PC-3 (cell line): ENCODE results near the gene TESMIN. TPM values are rescaled to one million over a fixed set of nuclear protein-coding genes. Genes with fewer than 3 reads are reported as not detected.

Experiments used
- ATAC-seq: fragments of 200-7000 bp; cut with Tn5 transposase; 2 replicates; pipeline ENCODE4 v1.9.1; 2020; ENCODE audit warnings: mild to moderate bottlenecking, moderate library complexity
- BruUV-seq: library from RNA; stranded (reverse); fragments of 400-500 nt; replicated peaks from 2 replicates; lab custom pipeline; 2021; lab: Mats Ljungman, UMichigan
- CTCF ChIA-PET: fragments of 300-600 bp; sonication (Branson Sonifier 250); formaldehyde crosslinking; loops from one replicate; lab custom pipeline; 2022; ENCODE audit warnings: antibody characterized with exemption; lab: Charles Lee
- POLR2A ChIA-PET: fragments of 300-600 bp; sonication (Branson Sonifier 250); formaldehyde crosslinking; loops from one replicate; lab custom pipeline; 2022; ENCODE audit warnings: antibody characterized with exemption; ENCODE audit not compliant: unreplicated experiment; lab: Charles Lee
- DNase-seq: peaks from one replicate; pipeline ENCODE4 v3.0.0-alpha.2; 2015
- H2AFZ ChIP-seq: fragments of 300-600 bp; sonication (generic); 2 replicates; pipeline ENCODE4 v1.6.0; 2016; ENCODE audit warnings: antibody characterized with exemption, low read length
- H3F3A ChIP-seq: fragments of 300-600 bp; sonication (generic); one replicate; pipeline ENCODE4 v1.6.0; 2017; ENCODE audit warnings: antibody characterized with exemption, low read length, control low read depth, mild to moderate bottlenecking; ENCODE audit not compliant: unreplicated experiment
- H3K27ac ChIP-seq: fragments of 300-600 bp; sonication (generic); 2 replicates; pipeline ENCODE4 v1.5.1; 2016; ENCODE audit warnings: mild to moderate bottlenecking, low read length
- H3K27me3 ChIP-seq: fragments of 300-600 bp; sonication (generic); 2 replicates; pipeline ENCODE4 v1.6.1; 2016; ENCODE audit warnings: low read length, mixed read lengths
- H3K36me3 ChIP-seq: fragments of 300-600 bp; sonication (generic); 2 replicates; pipeline ENCODE4 v1.6.1; 2016; ENCODE audit warnings: low read depth, mixed run types, low read length, mixed read lengths
- H3K4me1 ChIP-seq: fragments of 300-600 bp; sonication (generic); 2 replicates; pipeline ENCODE4 v1.5.1; 2016; ENCODE audit warnings: low read length; ENCODE audit not compliant: insufficient read depth
- H3K4me2 ChIP-seq: fragments of 300-600 bp; sonication (generic); 2 replicates; pipeline ENCODE4 v1.6.0; 2016; ENCODE audit warnings: low read length
- H3K4me3 ChIP-seq: fragments of 300-600 bp; sonication (generic); 2 replicates; pipeline ENCODE4 v1.5.1; 2016; ENCODE audit warnings: mild to moderate bottlenecking, low read length, mixed read lengths
- H3K79me2 ChIP-seq: fragments of 300-600 bp; sonication (generic); 2 replicates; pipeline ENCODE4 v1.6.1; 2017; ENCODE audit warnings: low read length, mixed read lengths
- H3K9ac ChIP-seq: fragments of 300-600 bp; sonication (generic); 2 replicates; pipeline ENCODE4 v1.6.0; 2016; ENCODE audit warnings: mild to moderate bottlenecking, low read length
- H3K9me2 ChIP-seq: fragments of 300-600 bp; sonication (generic); replicated peaks from 2 replicates; pipeline ENCODE4 v1.6.1; 2016; ENCODE audit warnings: mixed run types, low read length, mixed read lengths
- H3K9me3 ChIP-seq: fragments of 300-600 bp; sonication (generic); 2 replicates; pipeline ENCODE4 v1.6.1; 2016; ENCODE audit warnings: low read length, mixed read lengths
- H4K20me1 ChIP-seq: fragments of 300-600 bp; sonication (generic); 2 replicates; pipeline ENCODE4 v1.6.1; 2016; ENCODE audit warnings: low read length, mixed read lengths
- CTCF ChIP-seq: fragments of 300-600 bp; sonication (generic); conservative IDR thresholded peaks from 2 replicates; pipeline ENCODE4 v1.5.1; 2017; ENCODE audit warnings: antibody characterized with exemption, low read depth, mild to moderate bottlenecking, low read length
- EZH2 ChIP-seq: fragments of 300-600 bp; sonication (generic); IDR thresholded peaks from one replicate; pipeline ENCODE4 v1.6.1; 2017; ENCODE audit warnings: antibody characterized with exemption, mild to moderate bottlenecking, low read length; ENCODE audit not compliant: unreplicated experiment
- EZH2phosphoT487 ChIP-seq: fragments of 300-600 bp; sonication (generic); IDR thresholded peaks from 2 replicates; pipeline ENCODE4 v1.6.1; 2018; ENCODE audit warnings: mild to moderate bottlenecking, antibody characterized with exemption, low read length, borderline replicate concordance
- intact Hi-C: fragments of 100-400 bp; cut with micrococcal nuclease; formaldehyde crosslinking; loops from 2 replicates; pipeline ENCODE4 v1.9.0; 2023
- total RNA-seq: library from RNA; depleted of rRNA; stranded (reverse); fragments of >200 nt; gene quantifications from 2 replicates; pipeline ENCODE4 v1.2.3, GENCODE V29; 2014

Gene TESMIN
- total RNA-seq, 1 experiment from 2014 or later = 25.8 TPM

GRCh38 chr11:68774194-68774585 is 22.9 kb upstream of the TESMIN start:
- ATAC-seq = no peak
- no peaks in the 10 kb centered on the region for H3K4me1 ChIP-seq

GRCh38 chr11:68773521-68774193 is 22.3 kb upstream of the TESMIN start:
- Histone ChIP-seq H3K27me3 (no peaks in the 10 kb centered on the region), H3K36me3 (peaks cover 48% of the 10 kb centered on the region), H3K27ac (no peak overlapping the region), H3K9me3 (no peaks in the 10 kb centered on the region), H3F3A (no peaks in the 10 kb centered on the region), H3K4me2 (no peak overlapping the region), H2AFZ (no peak overlapping the region), H3K4me1 (no peaks in the 10 kb centered on the region), H3K9me2 (no peaks in the 10 kb centered on the region), H3K4me3 (no peak overlapping the region), H3K9ac (no peak overlapping the region), H3K79me2 (no peaks in the 10 kb centered on the region), H4K20me1 (no peaks in the 10 kb centered on the region)
- ATAC-seq = no peak
- intact Hi-C loops = no loop called here
- ChIA-PET CTCF (no interaction called here), POLR2A (no interaction called here)
- BruUV-seq = no TSS peak
- no peak for TF ChIP-seq CTCF
- TF ChIP-seq EZH2 = no peak
- no peak for TF ChIP-seq EZH2phosphoT487
- DNase-seq = no peak

More at GRCh38 chr11:68774194-68774585, 22.9 kb upstream of the TESMIN start:
- intact Hi-C loops = no loop called here
- Histone ChIP-seq H4K20me1 (no peaks in the 10 kb centered on the region), H3K9me2 (no peaks in the 10 kb centered on the region), H3K36me3 (peaks cover 48% of the 10 kb centered on the region), H3K27me3 (no peaks in the 10 kb centered on the region), H3K9me3 (no peaks in the 10 kb centered on the region), H3F3A (no peaks in the 10 kb centered on the region), H3K4me3 (no peak overlapping the region), H3K9ac (no peak overlapping the region), H2AFZ (no peak overlapping the region), H3K79me2 (no peaks in the 10 kb centered on the region), H3K27ac (no peak overlapping the region), H3K4me2 (no peak overlapping the region)
- DNase-seq = no peak
- ChIA-PET POLR2A (no interaction called here), CTCF (no interaction called here)
- TF ChIP-seq EZH2phosphoT487 (no peak), CTCF (no peak), EZH2 (no peak)
- BruUV-seq = no TSS peak

- Histone ChIP-seq H3K79me2 (no peaks in the 10 kb centered on the region), H3K4me2 (no peak overlapping the region), H3K4me1 (no peaks in the 10 kb centered on the region), H3K4me3 (no peak overlapping the region), H4K20me1 (no peaks in the 10 kb centered on the region), H3K27ac (no peak overlapping the region), H3K27me3 (no peaks in the 10 kb centered on the region), H3K9me3 (no peaks in the 10 kb centered on the region), H3K9ac (no peak overlapping the region), H3K9me2 (no peaks in the 10 kb centered on the region), H2AFZ (no peak overlapping the region), H3F3A (no peaks in the 10 kb centered on the region), H3K36me3 (peaks cover 44% of the 10 kb centered on the region)
- no peak for TF ChIP-seq CTCF
- TF ChIP-seq EZH2 = no peak
- no peak for TF ChIP-seq EZH2phosphoT487
- DNase-seq (no peak), ATAC-seq (no peak)
- ChIA-PET CTCF (interaction anchor here (0.6 kb wide), 1 partner anchor 929 kb away, joined by 3 read pairs; no protein-coding TSS in a partner anchor), POLR2A (no interaction called here)
- intact Hi-C loops = no loop called here
- BruUV-seq = no TSS peak
Observed at GRCh38 chr11:68772936-68773335, 21.6 kb upstream of the TESMIN start.
